HG02623 (cell line): Measurements from ENCODE around the gene CORO6.

Experiments used
- ATAC-seq: cut with Tn5 transposase; IDR thresholded peaks from one replicate; pipeline ENCODE4 v1.9.1; 2021; ENCODE audit warnings: moderate library complexity; ENCODE audit not compliant: unreplicated experiment

CORO6 gene

GRCh38 chr17:29591737-29592608 lies 30.7 kb downstream of the CORO6 start:
- no peak for ATAC-seq

- ATAC-seq, result no peak
Observed at GRCh38 chr17:29591146-29591736, 31.5 kb downstream of the CORO6 start.

GRCh38 chr17:29590411-29591145 lies 32.1 kb downstream of the CORO6 start:
- ATAC-seq, result no peak

- ATAC-seq, result peak; percentile 64
Observed at GRCh38 chr17:29589524-29590410, 32.9 kb downstream of the CORO6 start, which contains the start of gene GIT1. TSS of gene GIT1 (minus strand) at chr17:29589648. CDS start at chr17:29589378, 270 bp downstream.

- ATAC-seq, result peak; percentile 15
Observed at GRCh38 chr17:29588562-29589411, 33.9 kb downstream of the CORO6 start.

- ATAC-seq, result no peak
Observed at GRCh38 chr17:29588017-29588561, 34.6 kb downstream of the CORO6 start.

- no peak for ATAC-seq
Observed at GRCh38 chr17:29587591-29587990, 35.1 kb downstream of the CORO6 start.

GRCh38 chr17:29586676-29587469 lies 35.8 kb downstream of the CORO6 start:
- ATAC-seq, result no peak

- ATAC-seq, result no peak
Observed at GRCh38 chr17:29585080-29585751, 37.5 kb downstream of the CORO6 start.

- no peak for ATAC-seq
Observed at GRCh38 chr17:29584452-29585079, 38.1 kb downstream of the CORO6 start.

- ATAC-seq, result no peak
Observed at GRCh38 chr17:29583324-29584248, 39.1 kb downstream of the CORO6 start.

- ATAC-seq, result no peak
Observed at GRCh38 chr17:29582772-29583171, 39.9 kb downstream of the CORO6 start.

GRCh38 chr17:29582254-29582765 lies 40.4 kb downstream of the CORO6 start:
- ATAC-seq, result no peak

GRCh38 chr17:29581583-29582253 lies 41.0 kb downstream of the CORO6 start:
- ATAC-seq, result no peak

- peak; percentile 75 for ATAC-seq
Observed at GRCh38 chr17:29579866-29580771, 42.6 kb downstream of the CORO6 start.
